B cell (primary cell): ENCODE measurements around the gene CHIT1. TPM values are rescaled to one million over a fixed set of nuclear protein-coding genes. Genes with fewer than 3 reads are reported as not detected.

Experiments
- ATAC-seq: fragments of 200-7000 bp; cut with Tn5 transposase; one replicate; pipeline ENCODE4 v1.10.0; 2021; ENCODE audit warnings: low read depth, mild to moderate bottlenecking, moderate number of reproducible peaks, moderate library complexity
- CTCF ChIA-PET: fragments of 350-600 bp; sonication (Branson Sonifier 250); formaldehyde crosslinking; loops from one replicate; lab custom pipeline; 2021; ENCODE audit warnings: antibody characterized with exemption, inconsistent platforms; lab: Charles Lee
- POLR2A ChIA-PET: fragments of 350-600 bp; sonication (Branson Sonifier 250); formaldehyde crosslinking; loops from one replicate; lab custom pipeline; 2021; ENCODE audit warnings: antibody characterized with exemption; lab: Charles Lee
- DNase-seq: peaks from one replicate; pipeline ENCODE4 v3.0.0; 2013
- H2AFZ ChIP-seq: 2 replicates; pipeline ENCODE4 v1.6.1; 2012; ENCODE audit warnings: mild to moderate bottlenecking, low read depth, low read length; ENCODE audit not compliant: insufficient read depth, poor library complexity, severe bottlenecking
- H3K27ac ChIP-seq, 2 donors: 1 replicate in 1 of 2; 2 replicates in 1 of 2; pipeline ENCODE4 v1.5.1; 2012 to 2013; ENCODE audit warnings: low read length in 2 of 2, mild to moderate bottlenecking in 2 of 2, moderate library complexity in 1 of 2
- H3K27me3 ChIP-seq, 4 experiments: fragments of 200-600 bp in 1 of 4; sonication (generic) in 1 of 4; replicated peaks in 1 of 4; 1 replicate in 2 of 4; 2 replicates in 2 of 4; pipeline versions ENCODE4 v1.6.1 to v1.7.0; 2013 to 2016; ENCODE audit warnings: low read length in 3 of 4, mild to moderate bottlenecking in 2 of 4, mixed read lengths in 1 of 4, moderate library complexity in 1 of 4; ENCODE audit not compliant: insufficient read depth in 4 of 4, control insufficient read depth in 3 of 4; ENCODE audit errors: control extremely low read depth in 1 of 4
- H3K36me3 ChIP-seq, 2 experiments: replicated peaks in 1 of 2; 1 replicate in 1 of 2; 2 replicates in 1 of 2; pipeline versions ENCODE4 v1.6.1 to v1.7.1; 2013; ENCODE audit warnings: low read length in 1 of 2; ENCODE audit not compliant: insufficient read depth in 2 of 2, control insufficient read depth in 1 of 2; ENCODE audit errors: control extremely low read depth in 1 of 2, extremely low read depth in 1 of 2
- H3K4me1 ChIP-seq, 2 donors: fragments of 200-600 bp in 1 of 2; sonication (generic) in 1 of 2; 1 replicate in 1 of 2; 2 replicates in 1 of 2; pipeline versions ENCODE4 v1.5.1 to v1.6.1; 2013 to 2017; ENCODE audit warnings: low read length in 2 of 2; ENCODE audit not compliant: control insufficient read depth in 2 of 2, insufficient read depth in 2 of 2
- H3K4me2 ChIP-seq: replicated peaks from 2 replicates; pipeline ENCODE3; 2012; ENCODE audit warnings: mild to moderate bottlenecking, low read depth, low read length; ENCODE audit not compliant: poor library complexity, severe bottlenecking
- H3K4me3 ChIP-seq, 5 experiments: fragments of 200-600 bp in 1 of 5; sonication (generic) in 1 of 5; 1 replicate in 3 of 5; 2 replicates in 2 of 5; pipeline versions ENCODE4 v1.5.1 to v1.7.0; 2011 to 2016; ENCODE audit warnings: low read length in 4 of 5, mild to moderate bottlenecking in 4 of 5, low read depth in 2 of 5, control low read depth in 1 of 5, moderate library complexity in 1 of 5; ENCODE audit not compliant: insufficient read depth in 1 of 5; ENCODE audit errors: control extremely low read depth in 1 of 5, extremely low read depth in 1 of 5
- H3K79me2 ChIP-seq: fragments of 200-600 bp; sonication (generic); one replicate; pipeline ENCODE4 v1.6.0; 2016; ENCODE audit warnings: low read length; ENCODE audit not compliant: control insufficient read depth, insufficient read depth
- H3K9ac ChIP-seq: fragments of 200-600 bp; sonication (generic); 2 replicates; pipeline ENCODE4 v1.6.1; 2017; ENCODE audit warnings: mild to moderate bottlenecking, low read length, moderate library complexity
- H3K9me3 ChIP-seq, 3 donors: one replicate each; pipeline versions ENCODE4 v1.6.1 to v1.7.1; 2013; ENCODE audit warnings: low read length in 2 of 3; ENCODE audit not compliant: control insufficient read depth in 2 of 3, insufficient read depth in 1 of 3; ENCODE audit errors: control extremely low read depth in 1 of 3
- H4K20me1 ChIP-seq: 2 replicates; pipeline ENCODE4 v1.6.0; 2012; ENCODE audit warnings: mild to moderate bottlenecking, low read length; ENCODE audit not compliant: insufficient read depth, control insufficient read depth, poor library complexity, severe bottlenecking
- H3K27ac Mint-ChIP-seq: one replicate; pipeline ENCODE4 v1.8.0; 2021; ENCODE audit warnings: mixed read lengths
- H3K27me3 Mint-ChIP-seq: one replicate; pipeline ENCODE4 v1.8.0; 2021; ENCODE audit warnings: mixed read lengths
- H3K4me1 Mint-ChIP-seq: one replicate; pipeline ENCODE4 v1.8.0; 2021; ENCODE audit warnings: mixed read lengths
- H3K4me3 Mint-ChIP-seq: one replicate; pipeline ENCODE4 v1.8.0; 2021; ENCODE audit warnings: mixed read lengths
- H3K9me3 Mint-ChIP-seq: one replicate; pipeline ENCODE4 v1.8.0; 2022; ENCODE audit warnings: mixed read lengths; ENCODE audit not compliant: insufficient read depth
- EZH2 ChIP-seq: IDR thresholded peaks from 2 replicates; pipeline ENCODE4 v1.6.1; 2012; ENCODE audit warnings: borderline replicate concordance, low read depth, mild to moderate bottlenecking, moderate library complexity, low read length; ENCODE audit not compliant: insufficient read depth, poor library complexity, severe bottlenecking
- WGBS: methylation state at CpG from one replicate; pipeline ENCODE4 v1.1.5; 2013; ENCODE audit warnings: missing lambda C conversion rate; ENCODE audit not compliant: insufficient coverage; 5-methylcytosine and 5-hydroxymethylcytosine counted together
- intact Hi-C: fragments of 100-400 bp; cut with micrococcal nuclease; formaldehyde crosslinking; loops from one replicate; pipeline ENCODE4 v1.10.0; 2022
- polyA plus RNA-seq: library from polyadenylated mRNA; depleted of rRNA; stranded (reverse); fragments of >200 nt; gene quantifications from 2 replicates; pipeline ENCODE4 v1.2.3, GENCODE V29; 2012
- total RNA-seq, 2 donors: library from RNA; stranded (reverse); fragments of 120-200 nt in 1 of 2; gene quantifications; 1 replicate in 1 of 2; 2 replicates in 1 of 2; pipeline versions ENCODE4 v1.2.3 to v1.2.4, GENCODE V29; 2013 to 2022
- TF ChIP-seq, protein P1 (sequence below): fragments of 200-600 bp; IDR thresholded peaks from one replicate; pipeline ENCODE4 v1.8.0; 2022; ENCODE audit warnings: antibody characterized with exemption, mild to moderate bottlenecking

Gene CHIT1
- total and polyA plus RNA-seq, 2 donors (not counting 1 experiment from before 2014, with no cell fraction given) = 2.0 to 8.2 TPM

DNA sequence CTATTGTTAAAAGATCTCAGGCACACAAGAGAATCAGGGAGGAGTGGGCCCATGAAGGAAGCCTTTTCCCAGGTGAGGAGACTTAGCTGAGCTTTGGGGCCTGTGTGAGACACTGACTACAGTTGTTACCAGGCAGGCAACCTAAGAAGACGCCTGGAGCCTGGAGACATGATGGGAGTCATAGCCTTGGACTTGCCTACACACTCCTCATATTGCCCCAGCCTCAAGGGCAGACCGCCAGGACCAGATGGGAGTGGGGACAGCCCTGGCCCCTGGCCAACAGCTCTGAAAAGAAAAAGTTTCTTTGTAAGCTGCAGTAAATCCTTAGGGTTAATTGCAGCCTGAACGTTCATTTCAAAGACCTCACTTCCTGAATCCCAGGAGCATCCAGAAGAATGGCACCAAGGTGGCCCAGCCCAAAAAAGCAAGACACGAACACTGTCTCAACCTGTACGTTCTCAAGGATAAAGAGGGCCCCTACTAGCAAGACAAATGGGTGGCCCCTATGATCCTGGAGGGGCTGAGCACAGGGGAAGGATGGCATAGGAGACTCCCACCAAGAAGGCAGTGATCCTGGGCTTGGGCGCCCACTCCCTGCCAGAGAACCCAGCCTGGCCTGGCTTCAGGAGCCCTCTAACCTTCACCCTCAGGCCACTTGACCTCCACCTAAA is 42.6 kb upstream of the CHIT1 start:
- H3K4me1 Mint-ChIP-seq = peaks cover 64% of the 10 kb centered on the region
- Histone ChIP-seq H2AFZ (no peak overlapping the region), H3K27me3 (no peaks in the 10 kb centered on the region), H3K4me1 (peaks cover 63 to 73% of the 10 kb centered on the region in 2 donors), H4K20me1 (no peaks in the 10 kb centered on the region), H3K9me3 (no peaks in the 10 kb centered on the region), H3K36me3 (no peaks in the 10 kb centered on the region), H3K27ac (no peak overlapping the region), H3K9ac (no peak overlapping the region), H3K4me3 (no peak overlapping the region), H3K79me2 (peaks cover 66% of the 10 kb centered on the region), H3K4me2 (peak overlapping the region; percentile 97)
- H3K4me3 Mint-ChIP-seq = no peak overlapping the region
- ATAC-seq = no peak
- POLR2A ChIA-PET = interaction anchor here (0.6 to 16.0 kb wide), 5 partner anchors 16 to 1128 kb away, joined by 3 to 307 read pairs (median 178); partner anchors contain the start of gene BTG2
- no peaks in the 10 kb centered on the region for H3K9me3 Mint-ChIP-seq
- CTCF ChIA-PET = interaction anchor here (0.8 to 37.7 kb wide), 8 partner anchors 19 to 235 kb away, joined by 3 to 1776 read pairs (median 128); partner anchors contain the start of genes BTG2, FMOD and OPTC
- intact Hi-C loops = loop anchor here (2.0 kb wide), 1 partner anchor 109 kb away; no protein-coding TSS in a partner anchor
- peak; percentile 25 for DNase-seq
- TF ChIP-seq EZH2 = no peak
- TF ChIP-seq, protein P1, sequence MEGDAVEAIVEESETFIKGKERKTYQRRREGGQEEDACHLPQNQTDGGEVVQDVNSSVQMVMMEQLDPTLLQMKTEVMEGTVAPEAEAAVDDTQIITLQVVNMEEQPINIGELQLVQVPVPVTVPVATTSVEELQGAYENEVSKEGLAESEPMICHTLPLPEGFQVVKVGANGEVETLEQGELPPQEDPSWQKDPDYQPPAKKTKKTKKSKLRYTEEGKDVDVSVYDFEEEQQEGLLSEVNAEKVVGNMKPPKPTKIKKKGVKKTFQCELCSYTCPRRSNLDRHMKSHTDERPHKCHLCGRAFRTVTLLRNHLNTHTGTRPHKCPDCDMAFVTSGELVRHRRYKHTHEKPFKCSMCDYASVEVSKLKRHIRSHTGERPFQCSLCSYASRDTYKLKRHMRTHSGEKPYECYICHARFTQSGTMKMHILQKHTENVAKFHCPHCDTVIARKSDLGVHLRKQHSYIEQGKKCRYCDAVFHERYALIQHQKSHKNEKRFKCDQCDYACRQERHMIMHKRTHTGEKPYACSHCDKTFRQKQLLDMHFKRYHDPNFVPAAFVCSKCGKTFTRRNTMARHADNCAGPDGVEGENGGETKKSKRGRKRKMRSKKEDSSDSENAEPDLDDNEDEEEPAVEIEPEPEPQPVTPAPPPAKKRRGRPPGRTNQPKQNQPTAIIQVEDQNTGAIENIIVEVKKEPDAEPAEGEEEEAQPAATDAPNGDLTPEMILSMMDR = no peak
- WGBS = 95% methylated on average over 3 of the region's 6 CpGs
- H3K27ac Mint-ChIP-seq = no peak overlapping the region
- no peaks in the 10 kb centered on the region for H3K27me3 Mint-ChIP-seq
